ENCODE results near the gene MMP15.

MMP15 gene

GRCh38 chr16:58096249-58096648 lies 70.7 kb downstream of the MMP15 start:
- DNase-seq (ENCODE audit: low read depth) = no peak
- H3K4me3 ChIP-seq (ENCODE audit: low read depth, low read length) = no peak overlapping the region
- TF ChIP-seq MAX (IDR thresholded peaks at IDR 0.05; ENCODE audit: low read depth, low read length) (no peak), CTCF (IDR thresholded peaks at IDR 0.05; ENCODE audit: low read depth, low read length) (no peak), MYC (IDR thresholded peaks at IDR 0.05; ENCODE audit: low read depth, low read length) (no peak)

Measured in NB4 (cell line).